Skeletal muscle cell (primary cell): ENCODE results near the gene ATP5F1C.
"Not testable (repeated sequence)": the region's sequence is repeated elsewhere in the genome, so short reads cannot be mapped to it uniquely, and the experiment has no call there.

ENCODE experiments used
- DNase-seq: peaks from one replicate; pipeline ENCODE4 v3.0.0-alpha.2; 2010; ENCODE audit warnings: low read depth
- H3K4me3 ChIP-seq: 2 replicates; pipeline ENCODE4 v1.5.1; 2011; ENCODE audit warnings: low read depth, mild to moderate bottlenecking, control low read depth, low read length, moderate library complexity

Gene ATP5F1C

DNA sequence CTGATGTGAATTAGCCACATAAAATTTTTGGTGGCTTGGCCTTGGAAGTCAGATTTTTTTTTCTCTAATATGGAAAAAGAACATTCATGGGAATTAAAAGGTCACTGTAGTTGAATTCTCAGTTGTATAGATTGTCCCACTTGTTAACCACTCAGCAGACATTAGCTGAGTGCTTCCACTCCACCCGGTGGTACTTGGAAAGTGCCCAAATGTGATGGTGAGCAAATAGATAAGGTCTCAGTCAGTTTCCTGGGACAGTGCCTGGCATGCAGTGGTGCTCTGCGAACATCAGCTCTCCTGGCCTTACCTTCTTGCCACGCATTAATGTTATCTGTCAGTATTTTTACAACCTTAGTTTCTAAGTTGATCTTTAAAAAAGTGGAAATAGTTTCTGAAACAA is 1.4 kb downstream of the ATP5F1C start:
- peak overlapping the region; percentile 98 for H3K4me3 ChIP-seq
- no peak for DNase-seq

GRCh38 chr10:7792541-7792940 is 4.6 kb downstream of the ATP5F1C start:
- DNase-seq, result no peak
- no peak overlapping the region for H3K4me3 ChIP-seq

- H3K4me3 ChIP-seq, result no peak overlapping the region
- DNase-seq, result no peak
Measured at GRCh38 chr10:7794251-7795026, 6.5 kb downstream of the ATP5F1C start.

DNA sequence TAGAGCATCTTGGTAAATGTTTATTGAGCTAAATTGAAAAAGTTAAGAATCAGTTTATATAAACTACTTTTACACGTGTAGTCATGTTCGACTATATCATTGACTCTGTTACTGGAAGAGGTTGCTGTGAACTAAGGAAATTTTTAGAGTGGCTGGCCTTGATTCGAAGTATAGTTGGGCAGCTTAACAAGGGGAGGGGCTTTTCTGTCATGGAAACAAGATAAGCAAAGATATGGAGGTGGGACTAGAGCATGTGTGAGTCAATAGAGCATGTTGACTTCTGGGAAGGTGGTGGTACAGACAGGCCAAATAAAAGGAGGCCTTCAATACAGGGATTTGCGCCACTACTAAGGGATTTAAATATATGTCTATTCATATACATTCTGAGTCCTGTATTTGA is 7.6 kb downstream of the ATP5F1C start:
- no peak overlapping the region for H3K4me3 ChIP-seq
- no peak for DNase-seq

- peak; percentile 84 for DNase-seq
- no peak overlapping the region for H3K4me3 ChIP-seq
Measured at GRCh38 chr10:7797582-7797981, 9.6 kb downstream of the ATP5F1C start.

- no peak for DNase-seq
- H3K4me3 ChIP-seq, result no peak overlapping the region
Measured at GRCh38 chr10:7802606-7803005, 14.6 kb downstream of the ATP5F1C start.

DNA sequence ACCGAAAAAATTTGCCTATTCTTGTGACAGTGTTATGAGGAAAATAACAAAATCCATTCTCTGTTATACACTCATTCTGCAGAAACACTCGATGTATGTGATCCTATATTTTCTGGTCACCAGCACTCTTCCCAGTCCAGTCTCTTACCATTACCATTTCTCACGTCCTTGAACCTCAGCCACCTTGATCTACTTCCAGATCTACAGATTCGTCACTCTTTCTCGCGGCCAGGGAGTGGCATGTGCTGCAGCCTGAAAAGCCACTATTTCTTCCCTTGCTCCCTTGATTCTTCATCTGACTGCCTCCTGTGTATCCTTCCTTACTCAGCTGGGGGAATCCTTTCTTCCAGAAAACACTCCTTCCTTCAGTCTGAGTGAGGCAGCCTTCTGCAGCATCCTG is 16.2 kb downstream of the ATP5F1C start:
- H3K4me3 ChIP-seq, result no peak overlapping the region
- DNase-seq, result no peak

DNA sequence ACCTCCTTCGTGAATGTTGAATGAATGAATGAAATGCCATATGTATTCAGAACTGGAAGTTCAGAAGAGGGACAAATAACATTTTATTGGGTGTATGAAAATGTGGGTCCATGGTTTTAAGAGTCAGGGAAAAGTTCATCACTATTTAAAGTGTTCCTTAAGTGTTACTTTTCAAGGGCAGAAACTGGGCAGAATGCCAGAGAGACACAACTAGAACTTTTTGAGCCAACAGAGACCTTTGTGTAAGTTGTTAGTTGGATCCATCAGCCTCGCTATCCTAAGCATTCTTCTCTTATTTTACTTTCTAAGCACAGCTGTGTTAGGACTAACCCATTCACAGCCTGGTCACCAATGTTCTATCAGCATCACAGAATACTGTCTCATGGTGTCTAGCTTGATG is 16.8 kb downstream of the ATP5F1C start:
- DNase-seq, result no peak
- no peak overlapping the region for H3K4me3 ChIP-seq

- H3K4me3 ChIP-seq, result no peak overlapping the region
- DNase-seq, result no peak
Measured at GRCh38 chr10:7808686-7809267, 20.8 kb downstream of the ATP5F1C start.

GRCh38 chr10:7810443-7810842 is 22.5 kb downstream of the ATP5F1C start:
- no peak overlapping the region for H3K4me3 ChIP-seq
- DNase-seq, result no peak

DNA sequence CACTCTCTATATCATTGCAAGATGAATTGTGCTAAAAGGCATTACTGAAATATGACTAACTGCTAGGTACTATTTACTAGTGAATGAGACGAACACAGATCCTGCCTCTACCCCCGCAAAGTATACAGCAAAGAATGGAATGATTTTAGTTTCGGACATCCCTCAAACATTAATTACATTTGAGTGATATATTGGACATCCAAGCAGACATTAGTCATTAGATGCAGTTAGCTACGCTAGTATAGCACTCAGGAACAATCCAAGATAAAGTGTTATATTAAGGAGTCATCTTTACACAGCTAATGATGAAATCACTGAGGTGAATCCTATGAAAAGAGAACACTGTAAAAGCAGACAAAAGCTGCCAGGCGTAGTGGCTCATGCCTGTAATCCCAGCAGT is 23.0 kb downstream of the ATP5F1C start:
- no peak overlapping the region for H3K4me3 ChIP-seq
- no peak for DNase-seq

DNA sequence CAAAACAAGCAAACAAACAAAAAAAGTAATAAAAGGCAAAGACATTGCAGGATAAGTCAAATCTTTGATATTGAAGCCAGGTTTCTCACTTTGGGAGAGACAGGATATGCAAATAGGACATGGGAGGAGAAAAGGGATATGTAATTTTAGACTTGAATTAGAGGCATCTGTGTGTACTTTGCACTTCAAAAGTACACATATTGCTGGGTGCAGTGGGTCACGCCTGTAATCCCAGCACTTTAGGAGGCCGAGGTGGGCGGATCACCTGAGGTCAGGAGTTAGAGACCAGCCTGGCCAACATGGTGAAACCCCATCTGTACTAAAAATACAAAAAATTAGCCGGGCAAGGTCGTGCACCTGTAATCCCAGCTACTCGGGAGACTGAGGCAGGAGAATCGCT is 23.8 kb downstream of the ATP5F1C start:
- not testable (repeated sequence) for DNase-seq, H3K4me3 ChIP-seq

DNA sequence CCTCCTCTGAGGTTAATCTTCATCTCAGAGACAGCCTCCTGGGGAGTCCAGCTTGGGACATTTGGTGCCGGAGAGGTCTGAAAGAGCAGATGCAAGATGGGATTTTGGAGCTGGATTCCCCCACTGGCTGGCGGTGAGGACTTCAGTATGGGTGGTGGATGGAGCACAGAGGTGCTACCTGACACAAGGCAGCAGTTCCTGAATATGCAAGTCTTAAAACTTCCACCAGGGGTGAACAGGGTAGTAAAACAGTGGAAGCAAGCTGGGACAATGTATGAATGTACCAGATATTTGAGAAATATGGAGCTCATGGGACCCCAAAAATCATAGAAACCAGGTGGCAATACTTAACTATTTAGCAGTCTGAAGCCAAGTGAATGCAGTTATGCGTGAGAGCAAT is 25.5 kb downstream of the ATP5F1C start:
- no peak overlapping the region for H3K4me3 ChIP-seq
- no peak for DNase-seq

- H3K4me3 ChIP-seq, result peak overlapping the region; percentile 92
- no peak for DNase-seq
Measured at GRCh38 chr10:7817576-7817975, 29.6 kb downstream of the ATP5F1C start.

DNA sequence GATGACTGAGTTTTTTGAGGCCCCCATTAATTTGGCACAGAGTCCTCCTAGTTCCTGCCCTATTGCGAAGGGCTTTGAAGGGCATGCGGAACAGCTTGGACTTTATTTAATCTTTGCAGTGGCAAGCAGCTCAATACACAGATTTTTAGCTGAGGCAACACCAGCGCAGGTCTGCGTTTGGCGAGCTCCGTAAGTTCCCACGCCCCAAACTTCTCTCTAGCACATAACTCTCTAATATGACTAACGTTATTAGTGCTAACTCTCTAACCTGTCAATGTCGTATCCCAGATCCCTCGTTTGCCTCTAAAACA is 30.0 kb downstream of the ATP5F1C start:
- no peak for DNase-seq
- H3K4me3 ChIP-seq, result peak overlapping the region; percentile 92

- DNase-seq, result peak; percentile 36
- H3K4me3 ChIP-seq, result peak within 1 kb of the TSS; percentile 92
Measured at GRCh38 chr10:7818295-7819120, 30.5 kb downstream of the ATP5F1C start, which contains the start of gene TAF3. Gene TAF3 (plus strand): TSS chr10:7818505. CDS start chr10:7818710, 205 bp downstream.

GRCh38 chr10:7819121-7819460 is 31.1 kb downstream of the ATP5F1C start:
- H3K4me3 ChIP-seq, result peak overlapping the region; percentile 92
- DNase-seq, result peak; percentile 8

- no peak for DNase-seq
- H3K4me3 ChIP-seq, result no peak overlapping the region
Measured at GRCh38 chr10:7824251-7824650, 36.3 kb downstream of the ATP5F1C start.

DNA sequence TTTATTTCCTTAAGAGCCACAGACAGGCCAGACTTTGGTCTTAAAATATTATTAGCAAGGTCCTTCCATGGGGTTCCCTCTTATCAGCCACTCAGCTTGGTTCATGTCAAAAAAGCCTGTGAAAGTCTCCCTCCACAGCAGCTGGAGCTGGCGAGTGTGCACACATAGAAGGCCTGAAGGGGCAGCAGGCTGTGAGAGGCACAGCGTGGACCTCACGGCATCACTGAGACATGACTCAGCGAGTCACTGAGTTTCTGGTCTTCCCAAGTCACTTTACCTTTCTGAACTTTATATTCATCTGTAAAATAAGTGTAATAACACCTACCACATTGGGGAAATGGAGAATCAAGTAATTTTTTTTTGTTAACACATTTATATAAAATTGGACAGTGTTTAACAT is 39.0 kb downstream of the ATP5F1C start:
- no peak overlapping the region for H3K4me3 ChIP-seq
- peak; percentile 20 for DNase-seq

DNA sequence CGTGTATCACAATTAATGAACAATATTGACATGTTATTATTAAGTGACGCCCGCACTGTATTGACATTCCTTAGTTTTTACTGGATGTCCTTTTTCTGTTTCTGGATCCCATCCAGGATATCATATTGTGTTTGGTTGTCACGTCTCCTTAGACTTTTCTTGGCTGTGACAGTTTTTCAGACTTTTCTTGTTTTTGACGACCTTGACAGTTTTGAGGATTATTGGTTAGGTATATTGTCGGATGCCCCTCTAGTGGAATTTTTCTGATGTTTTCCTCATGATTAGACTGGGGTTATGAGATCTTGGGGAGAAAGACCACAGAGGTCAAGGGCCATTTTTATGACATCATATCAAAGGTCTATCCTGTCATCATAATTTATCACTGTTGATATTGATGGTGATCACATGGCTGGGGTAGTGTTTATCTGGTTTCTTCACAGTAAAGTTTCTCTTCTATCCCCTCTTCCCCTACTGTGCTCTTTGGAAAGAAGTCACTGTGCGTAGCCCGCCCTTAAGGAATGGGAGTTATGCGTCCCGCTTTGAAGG is 41.4 kb downstream of the ATP5F1C start:
- no peak for DNase-seq
- H3K4me3 ChIP-seq, result no peak overlapping the region
